Gastroesophageal sphincter (tissue), 4 donors: ENCODE measurements around the gene KISS1R. TPM values are rescaled to one million over a fixed set of nuclear protein-coding genes. Genes with fewer than 3 reads are reported as not detected.

Source experiments
- ATAC-seq: fragments of 150-250 bp; one replicate; pipeline ENCODE4 v1.9.1; 2016; ENCODE audit warnings: mild to moderate bottlenecking, moderate library complexity
- H3K27ac ChIP-seq, 4 donors: fragments of 200-600 bp; sonication (generic) in 3 of 4; 1 replicate in 3 of 4; 2 replicates in 1 of 4; pipeline ENCODE4 v1.5.1; 2016 to 2019
- H3K27me3 ChIP-seq: fragments of 200-600 bp; sonication (generic); one replicate; pipeline ENCODE4 v1.5.1; 2019
- H3K36me3 ChIP-seq, 2 donors: fragments of 200-600 bp; sonication (generic); one replicate each; pipeline ENCODE4 v1.5.1; 2019; ENCODE audit warnings: control low read depth in 1 of 2
- H3K4me1 ChIP-seq, 3 donors: fragments of 200-600 bp; sonication (generic); 1 replicate in 2 of 3; 2 replicates in 1 of 3; pipeline ENCODE4 v1.5.1; 2016 to 2019; ENCODE audit warnings: control low read depth in 2 of 3
- H3K4me3 ChIP-seq, 2 donors: fragments of 200-600 bp; sonication (generic); one replicate each; pipeline ENCODE4 v1.5.1; 2019; ENCODE audit warnings: mild to moderate bottlenecking in 1 of 2, moderate library complexity in 1 of 2
- H3K9me3 ChIP-seq, 3 donors: fragments of 200-600 bp; sonication (generic); one replicate each; pipeline ENCODE4 v1.5.1; 2017 to 2019; ENCODE audit warnings: control low read depth in 2 of 3
- EP300 ChIP-seq: sonication (generic); formaldehyde crosslinking; IDR thresholded peaks from one replicate; pipeline ENCODE4 v1.6.1; 2017; ENCODE audit warnings: antibody characterized with exemption, mild to moderate bottlenecking
- POLR2A ChIP-seq, 2 donors: fragments of 450-650 bp; IDR thresholded peaks; one replicate each; pipeline ENCODE4 v1.6.1; 2017; ENCODE audit warnings: antibody characterized with exemption in 2 of 2, mild to moderate bottlenecking in 2 of 2, moderate library complexity in 1 of 2
- POLR2AphosphoS5 ChIP-seq: sonication (generic); formaldehyde crosslinking; IDR thresholded peaks from one replicate; pipeline ENCODE4 v1.6.1; 2017; ENCODE audit warnings: antibody characterized with exemption
- WGBS, 2 donors: methylation state at CpG; one replicate each; pipeline ENCODE4 v1.1.5; 2018; ENCODE audit warnings: low coverage in 1 of 2; 5-methylcytosine and 5-hydroxymethylcytosine counted together
- total RNA-seq, 4 donors: library from RNA; depleted of rRNA; stranded (reverse); fragments of >200 nt; gene quantifications; one replicate each; pipeline ENCODE4 v1.1.0, GENCODE V29; 2016
- TF ChIP-seq, protein P1 (sequence below), 4 experiments: fragments of 200-600 bp in 2 of 4; fragments of 450-650 bp in 2 of 4; sonication (generic) in 1 of 4; IDR thresholded peaks; one replicate each; pipeline ENCODE4 v1.5.1; 2017 to 2019; ENCODE audit warnings: antibody characterized with exemption in 4 of 4, mild to moderate bottlenecking in 2 of 4, moderate library complexity in 2 of 4

The KISS1R gene
- total RNA-seq, 4 donors from 2014 or later = not detected

DNA sequence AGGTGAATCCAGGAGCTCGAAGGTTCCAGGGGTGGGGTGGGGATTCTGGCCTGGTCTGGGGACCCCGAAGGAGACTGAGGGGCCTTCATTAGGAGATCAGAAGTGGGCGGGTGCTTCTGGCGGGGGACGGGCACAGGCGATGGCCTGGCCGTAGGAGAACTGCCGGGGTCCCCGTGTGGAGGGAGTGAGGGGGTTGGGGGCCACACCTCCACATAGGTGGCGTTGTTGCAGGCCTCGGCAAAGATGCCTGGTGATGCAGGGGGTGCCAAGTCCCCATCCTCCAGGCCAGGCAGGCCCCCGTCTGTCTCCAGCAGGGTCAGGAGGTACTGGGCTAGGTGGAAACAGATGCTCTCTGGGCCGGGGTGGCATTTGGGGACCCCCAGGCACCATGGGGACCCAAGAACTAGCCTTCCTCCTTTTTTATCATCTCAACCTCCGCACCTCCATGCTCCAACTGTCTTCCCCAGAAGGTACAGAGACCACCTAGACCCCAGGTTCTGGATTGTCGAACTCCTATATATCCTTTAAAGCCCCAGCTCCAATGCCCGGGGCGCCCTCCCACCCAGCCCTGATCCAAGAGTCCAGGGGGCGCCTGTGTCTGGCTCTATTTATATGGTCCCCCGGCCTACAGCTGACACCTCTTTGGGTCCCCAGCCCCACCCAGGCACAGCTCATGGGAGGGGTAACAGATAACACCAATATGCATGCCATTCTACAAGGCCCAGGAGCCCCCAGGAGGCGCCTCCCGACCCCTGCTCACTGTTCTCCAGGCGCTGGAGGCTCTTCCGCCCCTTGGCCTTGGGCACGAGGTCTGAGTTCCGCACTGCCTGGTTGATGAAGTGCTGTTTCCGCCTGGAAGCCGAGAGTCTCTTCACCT is 15.7 kb upstream of the KISS1R start:
- TF ChIP-seq, protein P1, sequence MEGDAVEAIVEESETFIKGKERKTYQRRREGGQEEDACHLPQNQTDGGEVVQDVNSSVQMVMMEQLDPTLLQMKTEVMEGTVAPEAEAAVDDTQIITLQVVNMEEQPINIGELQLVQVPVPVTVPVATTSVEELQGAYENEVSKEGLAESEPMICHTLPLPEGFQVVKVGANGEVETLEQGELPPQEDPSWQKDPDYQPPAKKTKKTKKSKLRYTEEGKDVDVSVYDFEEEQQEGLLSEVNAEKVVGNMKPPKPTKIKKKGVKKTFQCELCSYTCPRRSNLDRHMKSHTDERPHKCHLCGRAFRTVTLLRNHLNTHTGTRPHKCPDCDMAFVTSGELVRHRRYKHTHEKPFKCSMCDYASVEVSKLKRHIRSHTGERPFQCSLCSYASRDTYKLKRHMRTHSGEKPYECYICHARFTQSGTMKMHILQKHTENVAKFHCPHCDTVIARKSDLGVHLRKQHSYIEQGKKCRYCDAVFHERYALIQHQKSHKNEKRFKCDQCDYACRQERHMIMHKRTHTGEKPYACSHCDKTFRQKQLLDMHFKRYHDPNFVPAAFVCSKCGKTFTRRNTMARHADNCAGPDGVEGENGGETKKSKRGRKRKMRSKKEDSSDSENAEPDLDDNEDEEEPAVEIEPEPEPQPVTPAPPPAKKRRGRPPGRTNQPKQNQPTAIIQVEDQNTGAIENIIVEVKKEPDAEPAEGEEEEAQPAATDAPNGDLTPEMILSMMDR (IDR thresholded peaks at IDR 0.05) = no peak
- no peak for TF ChIP-seq POLR2A (IDR thresholded peaks at IDR 0.05)
- TF ChIP-seq EP300 = no peak
- TF ChIP-seq POLR2AphosphoS5 = no peak
- H3K27ac ChIP-seq = no peak overlapping the region
- WGBS, 2 donors = 97 to 100% methylated on average over 1 to 6 of the region's 27 CpGs
- H3K27me3 ChIP-seq = no peaks in the 10 kb centered on the region
- peaks cover 0 to 46% of the 10 kb centered on the region in 2 donors for H3K36me3 ChIP-seq
- ATAC-seq = no peak
- no peak overlapping the region for H3K4me3 ChIP-seq
- no peaks in the 10 kb centered on the region for H3K9me3 ChIP-seq
- H3K4me1 ChIP-seq = no peaks in the 10 kb centered on the region

DNA sequence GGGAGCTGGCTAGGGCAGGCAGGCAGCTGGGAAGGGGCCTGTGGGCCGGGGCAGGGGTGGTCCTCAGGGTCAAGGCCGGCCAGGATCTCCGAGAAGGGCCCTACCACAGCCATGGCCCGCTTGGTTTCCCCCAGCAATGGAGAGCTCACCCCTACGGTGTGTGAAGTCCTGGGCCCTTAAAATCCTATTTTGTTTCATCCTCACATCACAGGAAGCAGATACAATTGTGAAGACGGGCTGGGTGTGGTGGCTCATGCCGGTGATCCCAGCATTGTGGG is 15.1 kb upstream of the KISS1R start:
- Histone ChIP-seq H3K4me1 (no peaks in the 10 kb centered on the region), H3K4me3 (no peak overlapping the region), H3K9me3 (no peaks in the 10 kb centered on the region), H3K27ac (no peak overlapping the region), H3K36me3 (peaks cover 0 to 40% of the 10 kb centered on the region in 2 donors), H3K27me3 (no peaks in the 10 kb centered on the region)
- no CpG with 5 or more reads among the region's 7 CpGs for WGBS, 2 donors
- ATAC-seq = no peak
- TF ChIP-seq, protein P1 (IDR thresholded peaks at IDR 0.05) = no peak
- TF ChIP-seq POLR2A (IDR thresholded peaks at IDR 0.05) (no peak), EP300 (no peak), POLR2AphosphoS5 (no peak)

DNA sequence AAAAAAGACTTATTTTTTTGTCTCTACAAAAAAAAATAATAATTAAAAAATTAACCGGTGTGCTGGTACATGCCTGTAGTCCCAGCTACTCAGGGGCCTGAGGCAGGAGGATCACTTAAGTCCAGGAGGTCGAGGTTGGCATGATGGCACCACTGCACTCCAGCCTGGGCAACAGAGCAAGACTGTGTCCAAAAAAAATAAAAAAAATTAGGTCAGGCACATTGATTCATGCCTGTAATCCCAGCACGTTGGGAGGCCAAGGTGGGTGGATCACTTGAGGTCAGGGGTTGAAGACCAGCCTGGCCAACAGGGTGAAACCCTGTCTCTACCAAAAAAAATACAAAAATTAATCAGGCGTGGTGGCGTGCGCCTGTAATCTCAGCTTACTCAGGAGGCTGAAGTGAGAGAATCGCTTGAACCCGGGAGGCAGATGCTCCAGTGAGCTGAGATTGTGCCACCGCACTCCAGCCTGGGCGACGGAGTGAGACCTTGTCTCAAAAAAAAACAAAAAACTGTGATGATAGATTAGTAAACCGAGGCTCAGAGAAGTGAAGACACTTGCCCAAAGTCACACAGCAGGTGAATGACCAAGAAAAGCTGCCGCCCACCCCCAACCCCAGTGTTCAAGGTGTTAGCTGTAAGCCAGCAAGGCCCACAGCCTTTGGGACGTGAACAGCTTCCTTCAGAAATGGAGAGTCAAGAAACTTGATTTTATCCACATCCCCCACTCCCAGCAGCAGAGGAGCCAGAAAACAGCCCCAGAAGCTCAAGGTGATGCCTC is 14.5 kb upstream of the KISS1R start:
- Histone ChIP-seq H3K27me3 (no peaks in the 10 kb centered on the region), H3K4me1 (no peaks in the 10 kb centered on the region), H3K4me3 (no peak overlapping the region), H3K9me3 (no peaks in the 10 kb centered on the region), H3K27ac (peak overlapping the region in 1 of 4 donors; percentile 0), H3K36me3 (peaks cover 0 to 34% of the 10 kb centered on the region in 2 donors)
- ATAC-seq = no peak
- 74 to 94% methylated on average over 3 to 5 of the region's 14 CpGs for WGBS, 2 donors
- no peak for TF ChIP-seq POLR2AphosphoS5

DNA sequence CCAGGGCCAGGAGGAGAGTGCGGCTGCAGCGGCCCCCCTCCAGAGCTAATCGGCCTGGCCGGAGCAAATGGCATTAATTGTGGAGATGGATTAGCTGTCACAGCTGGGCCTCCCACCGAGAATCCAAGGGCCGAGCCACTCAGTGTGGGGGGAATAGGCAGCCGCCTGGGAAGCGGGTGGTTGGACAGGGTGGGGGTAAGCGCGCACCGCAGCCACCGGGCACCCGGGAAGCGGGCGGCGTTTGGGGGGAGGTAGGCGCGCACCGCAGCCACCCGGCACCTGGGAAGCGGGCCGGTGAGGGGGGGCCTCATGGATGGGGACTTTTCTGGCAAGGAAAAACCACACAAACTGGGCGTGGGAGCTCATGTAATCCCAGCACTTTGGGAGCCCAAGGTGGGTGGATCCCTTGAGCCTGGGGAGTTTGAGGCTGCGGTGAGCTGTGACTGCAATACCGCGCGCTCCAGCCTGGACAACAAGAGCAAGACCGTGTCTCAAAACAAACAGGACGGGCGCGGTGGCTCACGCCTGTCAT is 13.8 kb upstream of the KISS1R start:
- Histone ChIP-seq H3K27ac (peak overlapping the region in 1 of 4 donors; percentile 0), H3K9me3 (no peaks in the 10 kb centered on the region), H3K4me1 (no peaks in the 10 kb centered on the region), H3K36me3 (peaks cover 0 to 31% of the 10 kb centered on the region in 2 donors), H3K27me3 (no peaks in the 10 kb centered on the region), H3K4me3 (no peak overlapping the region)
- 39% methylated on average over 8 of the region's 32 CpGs; no CpG with 5 or more reads in 1 of the 2 donors for WGBS, 2 donors
- ATAC-seq = no peak
- TF ChIP-seq POLR2A (IDR thresholded peaks at IDR 0.05) (no peak), POLR2AphosphoS5 (no peak), EP300 (no peak)

DNA sequence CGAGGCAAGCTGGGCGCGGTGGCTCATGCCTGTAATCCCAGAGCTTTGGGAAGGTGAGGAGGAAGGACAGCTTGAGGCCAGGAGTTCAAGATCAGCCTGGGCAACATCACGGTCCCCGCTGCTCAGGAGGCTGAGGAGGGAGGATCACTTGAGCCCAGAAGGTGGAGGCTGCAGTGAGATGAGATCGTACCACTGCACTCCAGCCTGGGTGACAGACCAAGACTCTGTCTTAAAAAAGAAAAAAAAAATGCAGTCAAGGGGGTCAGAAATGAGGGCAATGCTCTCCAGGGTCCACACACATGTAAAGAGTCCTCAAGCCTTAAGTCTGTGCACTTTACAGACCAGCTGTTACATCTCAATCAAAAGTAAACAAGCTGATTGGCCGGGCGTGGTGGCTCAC is 12.6 kb upstream of the KISS1R start:
- Histone ChIP-seq H3K27me3 (no peaks in the 10 kb centered on the region), H3K4me3 (no peak overlapping the region), H3K36me3 (peaks cover 0 to 19% of the 10 kb centered on the region in 2 donors), H3K27ac (no peak overlapping the region), H3K4me1 (no peaks in the 10 kb centered on the region), H3K9me3 (no peaks in the 10 kb centered on the region)
- TF ChIP-seq, protein P1 (IDR thresholded peaks at IDR 0.05) = no peak
- TF ChIP-seq POLR2AphosphoS5 (no peak), EP300 (no peak), POLR2A (IDR thresholded peaks at IDR 0.05) (no peak)
- no peak for ATAC-seq
- WGBS, 2 donors = 95 to 100% methylated on average over 3 to 8 of the region's 8 CpGs
